Astrocyte (in vitro differentiated cells and primary cell): ENCODE measurements around the gene HTR3C. TPM values are rescaled to one million over a fixed set of nuclear protein-coding genes. Genes with fewer than 3 reads are reported as not detected.
A peak's percentile ranks its signal among the peaks of the same experiment; 100 is the strongest.

Source experiments
- DNase-seq: peaks from one replicate; pipeline ENCODE4 v3.0.0-alpha.2; 2010; ENCODE audit warnings: low read depth
- FAIRE-seq: peaks from 2 replicates; lab custom pipeline; 2011; peaks lifted over from hg19 to GRCh38; lab: Jason Lieb, UNC
- H2AFZ ChIP-seq: 2 replicates; pipeline ENCODE4 v1.6.0; 2012; ENCODE audit warnings: low read depth, low read length, inconsistent platforms
- H3K27ac ChIP-seq: 2 replicates; pipeline ENCODE4 v1.5.1; 2011; ENCODE audit warnings: low read depth, low read length, inconsistent platforms
- H3K27me3 ChIP-seq: 2 replicates; pipeline ENCODE4 v1.6.0; 2011; ENCODE audit warnings: low read length, inconsistent platforms; ENCODE audit not compliant: insufficient read depth
- H3K36me3 ChIP-seq: 2 replicates; pipeline ENCODE4 v1.5.1; 2011; ENCODE audit warnings: low read length, inconsistent platforms; ENCODE audit not compliant: insufficient read depth
- H3K4me1 ChIP-seq: 2 replicates; pipeline ENCODE4 v1.5.1; 2011; ENCODE audit warnings: low read length, inconsistent platforms; ENCODE audit not compliant: insufficient read depth
- H3K4me2 ChIP-seq: 2 replicates; pipeline ENCODE4 v1.6.0; 2012; ENCODE audit warnings: low read length, inconsistent platforms
- H3K4me3 ChIP-seq: 2 replicates; pipeline ENCODE4 v1.5.1; 2011; ENCODE audit warnings: low read depth, mild to moderate bottlenecking, low read length, inconsistent platforms; ENCODE audit not compliant: insufficient read depth
- H3K79me2 ChIP-seq: 2 replicates; pipeline ENCODE4 v1.6.0; 2012; ENCODE audit warnings: mild to moderate bottlenecking, low read length, inconsistent platforms; ENCODE audit not compliant: insufficient read depth
- H3K9ac ChIP-seq: 2 replicates; pipeline ENCODE4 v1.6.0; 2012; ENCODE audit warnings: mild to moderate bottlenecking, low read length, inconsistent platforms
- H3K9me3 ChIP-seq: 2 replicates; pipeline ENCODE4 v1.5.1; 2012; ENCODE audit warnings: low read depth, mild to moderate bottlenecking, low read length, inconsistent platforms; ENCODE audit not compliant: insufficient read depth
- H4K20me1 ChIP-seq: 2 replicates; pipeline ENCODE4 v1.6.0; 2012; ENCODE audit warnings: low read length, inconsistent platforms; ENCODE audit not compliant: insufficient read depth
- H3K27ac Mint-ChIP-seq: one replicate; pipeline ENCODE4 v1.8.0; 2021; ENCODE audit warnings: mild to moderate bottlenecking, mixed read lengths; ENCODE audit not compliant: unreplicated experiment
- H3K27me3 Mint-ChIP-seq: one replicate; pipeline ENCODE4 v1.8.0; 2021; ENCODE audit warnings: low read depth, mixed read lengths; ENCODE audit not compliant: unreplicated experiment
- H3K36me3 Mint-ChIP-seq: one replicate; pipeline ENCODE4 v1.8.0; 2021; ENCODE audit warnings: low read depth, mixed read lengths; ENCODE audit not compliant: unreplicated experiment
- H3K4me1 Mint-ChIP-seq: one replicate; pipeline ENCODE4 v1.8.0; 2021; ENCODE audit warnings: low read depth, mixed read lengths; ENCODE audit not compliant: unreplicated experiment
- H3K4me3 Mint-ChIP-seq: one replicate; pipeline ENCODE4 v1.8.0; 2021; ENCODE audit warnings: mild to moderate bottlenecking, moderate library complexity, mixed read lengths; ENCODE audit not compliant: unreplicated experiment
- H3K9me3 Mint-ChIP-seq: one replicate; pipeline ENCODE4 v1.8.0; 2021; ENCODE audit warnings: mild to moderate bottlenecking, mixed read lengths; ENCODE audit not compliant: unreplicated experiment
- CTCF ChIP-seq: IDR thresholded peaks from 2 replicates; pipeline ENCODE4 v1.5.1; 2011; ENCODE audit warnings: low read depth, mild to moderate bottlenecking, inconsistent platforms, low read length, moderate library complexity; ENCODE audit not compliant: insufficient read depth
- EZH2 ChIP-seq: IDR thresholded peaks from 2 replicates; pipeline ENCODE4 v1.6.1; 2012; ENCODE audit warnings: mild to moderate bottlenecking, low read length, inconsistent platforms; ENCODE audit not compliant: insufficient read depth
- total RNA-seq: library from RNA; stranded (reverse); gene quantifications from 2 replicates; pipeline ENCODE4 v1.2.1, GENCODE V29; 2021

The HTR3C gene
- total RNA-seq, 1 donor from 2014 or later = not detected

- DNase-seq (no peak), FAIRE-seq (no peak)
- Histone ChIP-seq H3K9ac (no peak overlapping the region), H3K27ac (no peak overlapping the region), H2AFZ (no peak overlapping the region), H3K27me3 (no peaks in the 10 kb centered on the region), H3K4me2 (no peak overlapping the region), H3K4me1 (peaks cover 4% of the 10 kb centered on the region), H3K36me3 (no peaks in the 10 kb centered on the region), H4K20me1 (no peaks in the 10 kb centered on the region), H3K9me3 (no peaks in the 10 kb centered on the region), H3K79me2 (no peaks in the 10 kb centered on the region), H3K4me3 (no peak overlapping the region)
- Mint-ChIP-seq H3K27me3 (peaks cover 20% of the 10 kb centered on the region), H3K4me1 (no peaks in the 10 kb centered on the region), H3K9me3 (no peaks in the 10 kb centered on the region), H3K27ac (no peak overlapping the region), H3K4me3 (no peak overlapping the region), H3K36me3 (no peaks in the 10 kb centered on the region)
- TF ChIP-seq CTCF (no peak), EZH2 (no peak)
Observed at GRCh38 chr3:184062637-184063036, 9.8 kb downstream of the HTR3C start.

GRCh38 chr3:184066211-184066610 lies 13.4 kb downstream of the HTR3C start:
- H2AFZ ChIP-seq = no peak overlapping the region
- Mint-ChIP-seq H3K27me3 (peaks cover 13% of the 10 kb centered on the region), H3K4me1 (no peaks in the 10 kb centered on the region), H3K36me3 (no peaks in the 10 kb centered on the region), H3K4me3 (no peak overlapping the region), H3K27ac (no peak overlapping the region), H3K9me3 (no peaks in the 10 kb centered on the region)
- no peaks in the 10 kb centered on the region for H3K27me3 ChIP-seq
- TF ChIP-seq EZH2 = no peak
- TF ChIP-seq CTCF = no peak
- no peaks in the 10 kb centered on the region for H3K9me3 ChIP-seq
- no peaks in the 10 kb centered on the region for H3K36me3 ChIP-seq
- no peak for FAIRE-seq
- H3K79me2 ChIP-seq = no peaks in the 10 kb centered on the region
- H3K4me2 ChIP-seq = no peak overlapping the region
- no peaks in the 10 kb centered on the region for H4K20me1 ChIP-seq
- no peaks in the 10 kb centered on the region for H3K4me1 ChIP-seq
- no peak overlapping the region for H3K27ac ChIP-seq
- no peak for DNase-seq
- H3K4me3 ChIP-seq = no peak overlapping the region
- no peak overlapping the region for H3K9ac ChIP-seq

GRCh38 chr3:184067573-184068055 lies 14.8 kb downstream of the HTR3C start:
- Histone ChIP-seq H3K27me3 (no peaks in the 10 kb centered on the region), H3K9me3 (no peaks in the 10 kb centered on the region), H3K4me3 (no peak overlapping the region), H3K9ac (no peak overlapping the region), H3K79me2 (no peaks in the 10 kb centered on the region), H3K27ac (no peak overlapping the region), H3K4me1 (no peaks in the 10 kb centered on the region), H3K36me3 (no peaks in the 10 kb centered on the region), H3K4me2 (no peak overlapping the region), H2AFZ (no peak overlapping the region), H4K20me1 (no peaks in the 10 kb centered on the region)
- DNase-seq (no peak), FAIRE-seq (no peak)
- Mint-ChIP-seq H3K9me3 (no peaks in the 10 kb centered on the region), H3K4me3 (peak overlapping the region; percentile 34), H3K36me3 (no peaks in the 10 kb centered on the region), H3K27ac (no peak overlapping the region), H3K27me3 (peaks cover 11% of the 10 kb centered on the region), H3K4me1 (no peaks in the 10 kb centered on the region)
- TF ChIP-seq EZH2 = no peak
- TF ChIP-seq CTCF = no peak
